Astrocyte (in vitro differentiated cells and primary cell): ENCODE data around the gene PRPH.

Source experiments
- CTCF ChIP-seq: IDR thresholded peaks from 2 replicates; pipeline ENCODE4 v1.5.1; 2011; ENCODE audit warnings: low read depth, mild to moderate bottlenecking, inconsistent platforms, low read length, moderate library complexity; ENCODE audit not compliant: insufficient read depth
- EZH2 ChIP-seq: IDR thresholded peaks from 2 replicates; pipeline ENCODE4 v1.6.1; 2012; ENCODE audit warnings: mild to moderate bottlenecking, low read length, inconsistent platforms; ENCODE audit not compliant: insufficient read depth

- no peak for TF ChIP-seq CTCF
- no peak for TF ChIP-seq EZH2
These were observed 37.5 kb downstream of the PRPH start for GRCh38 chr12:49332441-49332861.
